SH-SY5Y (cell line): ENCODE measurements around the gene HEPACAM2.

Source experiments
- GATA2 ChIP-seq: IDR thresholded peaks from 2 replicates; pipeline ENCODE4 v1.6.1; 2011; ENCODE audit warnings: mild to moderate bottlenecking, low read depth, low read length
- GATA3 ChIP-seq: IDR thresholded peaks from 2 replicates; pipeline ENCODE4 v1.6.1; 2011; ENCODE audit warnings: low read depth, mild to moderate bottlenecking, low read length, moderate library complexity

DNA sequence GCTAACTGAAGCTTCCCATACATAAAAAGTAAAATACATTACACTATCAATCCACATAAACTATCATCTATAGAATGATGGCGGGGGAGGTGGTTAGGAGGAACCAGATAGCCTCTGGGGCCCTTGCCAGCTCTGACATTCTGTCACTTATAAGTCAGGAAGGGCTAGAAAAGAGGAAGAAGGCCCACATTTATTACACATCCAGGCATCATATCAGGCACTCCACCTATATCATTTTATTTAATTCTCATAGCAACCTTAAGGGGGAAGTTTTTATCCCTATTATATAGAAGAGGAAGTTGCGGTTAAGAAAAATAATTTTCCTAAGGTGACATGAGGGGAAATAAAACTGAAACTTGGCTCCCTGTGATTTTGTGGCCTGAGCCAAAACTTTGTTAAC, 29.9 kb downstream of the HEPACAM2 start:
- no peak for TF ChIP-seq GATA3
- no peak for TF ChIP-seq GATA2
